RPMI8226 (cell line): ENCODE results near the gene IGSF3.

ENCODE experiments used
- DNase-seq: peaks from one replicate; pipeline ENCODE4 v3.0.0-alpha.2; 2015

Gene IGSF3

DNA sequence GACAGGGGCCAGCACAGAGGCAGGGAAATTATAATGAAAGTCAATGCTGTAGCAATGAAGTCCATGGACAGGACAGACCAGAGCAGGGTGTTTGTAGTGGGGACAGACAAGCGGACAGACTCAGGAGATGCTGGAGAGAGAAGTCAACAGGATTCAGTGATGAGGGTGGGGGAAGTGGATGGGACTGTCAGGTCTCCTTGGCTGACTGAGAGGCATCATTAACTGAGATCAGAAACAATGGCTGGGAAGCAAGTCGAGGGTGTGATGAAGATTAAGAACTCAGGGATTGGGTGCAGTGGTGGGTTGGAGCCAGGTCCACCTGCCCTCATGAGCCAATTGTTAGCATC lies 122.2 kb downstream of the IGSF3 start:
- DNase-seq: no peak

DNA sequence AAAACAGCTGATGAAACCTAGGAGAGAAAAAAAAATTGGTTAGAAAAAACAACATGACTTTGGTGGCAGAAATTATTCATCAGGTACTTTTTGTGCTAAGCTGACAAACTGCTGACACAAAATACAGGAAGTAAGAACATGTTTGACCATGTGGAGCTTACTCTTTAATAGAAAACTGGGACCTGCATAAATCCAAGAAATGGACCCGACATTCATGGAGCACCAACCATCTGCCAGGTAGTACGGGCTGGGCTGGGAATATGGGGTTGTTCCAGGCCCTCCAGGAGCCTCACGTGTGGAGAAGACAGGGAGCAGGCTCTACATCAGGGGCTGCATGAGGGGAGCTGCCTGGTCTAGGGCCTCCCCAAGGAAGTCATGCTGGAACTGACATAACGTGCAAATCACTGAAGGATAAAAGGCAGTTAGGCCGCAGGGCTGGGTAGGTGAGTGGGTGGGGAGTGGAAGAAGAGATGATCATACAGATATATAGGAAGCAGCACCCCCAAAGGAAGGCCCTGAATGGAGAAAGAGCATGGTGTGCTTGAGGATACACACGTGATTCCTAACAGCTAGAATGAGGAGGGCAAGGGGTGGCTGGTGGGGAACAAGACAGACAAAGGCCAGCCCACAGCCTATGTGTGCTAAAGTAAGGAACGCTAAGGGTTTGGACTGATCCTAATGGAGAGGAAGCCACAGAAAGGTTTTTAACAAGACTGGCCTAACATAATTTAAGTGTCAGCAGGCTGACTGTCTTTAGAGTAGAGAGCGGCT lies 122.8 kb downstream of the IGSF3 start:
- no peak for DNase-seq

- DNase-seq: no peak
These were observed 127.4 kb downstream of the IGSF3 start for GRCh38 chr1:116540088-116540487.

DNA sequence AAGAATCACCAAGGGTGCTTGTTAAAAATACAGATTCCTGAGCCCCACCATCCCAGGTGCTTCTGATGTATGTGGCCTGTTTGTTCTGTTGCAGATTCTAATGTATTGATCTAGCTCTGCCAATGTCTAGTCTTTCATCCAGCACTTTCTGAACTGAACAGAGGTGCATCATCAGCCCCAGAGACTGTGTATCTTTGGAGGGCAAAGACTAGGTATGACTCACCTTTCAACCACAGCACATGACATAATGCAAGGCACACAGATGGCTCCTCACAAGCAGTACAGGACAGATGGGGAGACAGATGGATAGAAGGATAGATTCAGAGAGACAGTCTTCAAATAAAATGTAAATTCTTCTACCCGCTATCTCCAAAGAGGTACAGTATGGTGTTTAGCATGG lies 129.0 kb downstream of the IGSF3 start:
- no peak for DNase-seq

- no peak for DNase-seq
These were observed 129.6 kb downstream of the IGSF3 start for GRCh38 chr1:116537898-116538297.

DNA sequence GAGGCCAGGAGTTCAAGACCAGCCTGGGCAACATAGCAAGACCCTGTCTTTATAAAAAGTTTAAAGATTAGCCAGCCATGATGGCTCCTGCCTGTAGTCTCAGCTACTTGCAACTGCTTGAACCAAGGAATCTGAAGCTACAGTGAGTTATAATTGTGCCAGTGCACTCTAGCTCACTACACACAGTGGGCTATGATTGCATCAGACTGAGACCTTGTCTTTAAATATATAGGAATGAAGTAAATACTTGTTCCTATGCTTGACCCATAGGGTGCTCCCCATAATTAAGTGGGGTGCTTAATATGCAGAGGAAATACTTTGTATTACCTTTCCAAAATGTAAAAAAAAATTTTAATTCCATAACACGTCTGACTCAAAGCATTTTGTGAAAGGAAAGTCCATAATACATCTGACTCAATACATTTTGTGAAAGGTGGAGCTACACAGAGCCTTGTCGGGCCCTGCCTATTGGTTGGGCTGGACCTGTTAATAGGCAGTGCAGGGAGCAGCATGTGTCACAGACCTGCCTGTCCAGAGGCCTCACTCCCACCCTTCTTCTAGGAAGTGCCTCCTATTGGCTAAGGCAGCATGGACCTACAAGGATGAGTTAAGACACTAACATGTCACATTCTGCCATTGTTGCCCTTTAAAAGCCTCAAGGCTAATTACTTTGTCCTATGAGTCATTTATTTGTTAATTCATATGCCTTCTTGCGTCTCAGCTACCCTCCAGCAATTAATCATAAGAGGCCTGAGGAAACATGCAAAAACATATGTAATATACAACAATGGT lies 130.3 kb downstream of the IGSF3 start:
- no peak for DNase-seq

GRCh38 chr1:116534014-116534739 lies 133.4 kb downstream of the IGSF3 start:
- DNase-seq: no peak

- DNase-seq: no peak
These were observed 134.1 kb downstream of the IGSF3 start for GRCh38 chr1:116533429-116533820.

DNA sequence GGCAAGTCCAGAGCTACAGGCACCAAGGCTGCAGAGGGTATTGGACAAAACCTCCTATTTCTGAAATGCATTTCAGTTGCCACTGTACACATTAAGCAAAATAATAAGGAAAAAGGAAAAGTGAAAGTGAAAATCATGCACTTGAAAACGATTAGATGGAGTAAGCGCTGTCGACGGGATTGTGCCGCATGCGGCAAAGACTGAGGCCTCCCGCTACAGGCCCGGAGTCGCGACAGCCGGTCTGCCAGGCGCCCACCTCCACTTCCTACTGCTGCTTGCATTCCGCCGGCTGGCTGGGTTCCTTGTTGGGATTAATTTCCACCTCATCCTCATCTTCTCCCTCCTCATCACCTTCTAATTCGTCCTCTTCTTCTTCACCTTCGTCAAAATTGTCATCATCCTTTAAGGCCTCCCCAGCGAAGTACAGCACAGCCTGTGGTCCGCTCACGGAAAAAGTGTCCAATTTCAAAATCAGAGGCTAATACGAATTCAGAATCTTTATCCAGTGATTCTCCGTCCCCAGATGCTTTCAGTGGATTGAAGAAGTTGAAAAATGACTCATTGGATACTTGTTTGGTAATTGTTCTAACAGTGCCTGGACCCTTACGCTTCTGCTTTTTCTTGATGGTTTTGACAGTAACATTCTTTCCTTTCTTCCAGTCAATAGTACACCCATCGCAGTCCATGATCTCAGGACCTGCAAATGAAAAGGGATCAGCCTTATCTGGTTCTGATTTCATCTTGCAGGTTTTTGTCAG lies 134.7 kb downstream of the IGSF3 start:
- DNase-seq: no peak

DNA sequence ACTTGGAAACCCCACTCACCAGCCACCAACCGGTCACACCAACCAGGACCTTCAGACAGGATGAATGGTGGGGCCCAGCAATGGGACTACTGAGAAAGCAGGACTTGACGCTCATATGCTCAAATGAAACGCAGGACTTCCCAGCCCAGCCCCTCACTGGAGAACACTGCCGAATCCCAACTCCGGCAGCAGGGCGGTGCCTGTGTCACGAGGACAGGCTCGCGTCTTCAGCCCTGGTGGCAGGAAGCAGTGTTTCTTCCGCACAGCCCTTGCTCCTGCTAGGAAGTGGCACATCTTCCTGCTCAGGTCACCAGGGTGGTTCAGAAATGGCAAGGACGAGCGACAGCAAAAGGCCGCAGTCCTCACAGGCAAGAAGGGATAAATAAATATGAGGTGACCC lies 135.6 kb downstream of the IGSF3 start:
- no peak for DNase-seq

DNA sequence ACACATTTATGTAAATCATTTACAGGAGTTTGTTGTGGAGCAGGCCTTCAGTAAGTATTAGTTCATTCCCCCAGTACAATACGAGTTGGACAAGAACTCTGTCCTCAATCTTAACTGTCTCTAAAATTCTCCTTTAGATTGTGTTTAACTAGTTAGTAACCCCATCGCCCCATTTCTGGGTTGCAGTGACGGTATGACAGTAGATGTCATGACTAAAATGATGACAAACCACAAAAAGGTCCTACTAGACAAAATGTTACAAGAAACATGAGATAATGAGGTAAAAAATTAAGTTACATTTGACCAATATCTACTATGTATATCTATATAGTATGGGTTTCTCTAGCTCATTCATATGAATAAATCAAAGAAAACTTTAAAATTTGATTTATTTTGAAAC lies 137.9 kb downstream of the IGSF3 start:
- no peak for DNase-seq

DNA sequence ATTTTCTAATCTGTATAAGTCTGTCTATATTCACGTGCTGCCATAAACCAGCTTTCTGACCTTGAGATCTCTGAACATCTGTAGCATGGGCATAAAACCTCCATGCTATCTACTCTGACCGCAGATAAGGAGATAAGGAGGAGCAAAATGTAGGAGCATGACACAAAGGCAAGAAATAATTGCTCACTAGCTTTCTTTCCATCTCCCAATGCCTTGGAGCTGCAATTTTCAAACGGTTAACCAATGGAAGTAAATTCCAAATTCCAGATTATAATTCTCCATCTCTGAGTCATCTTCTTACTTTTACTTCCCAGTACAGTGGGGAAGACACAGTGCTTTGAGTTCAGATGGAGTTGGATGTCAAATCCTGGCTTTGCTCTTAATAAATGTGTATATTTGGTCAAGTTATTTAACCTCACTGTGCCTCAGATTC lies 138.3 kb downstream of the IGSF3 start:
- DNase-seq: no peak

DNA sequence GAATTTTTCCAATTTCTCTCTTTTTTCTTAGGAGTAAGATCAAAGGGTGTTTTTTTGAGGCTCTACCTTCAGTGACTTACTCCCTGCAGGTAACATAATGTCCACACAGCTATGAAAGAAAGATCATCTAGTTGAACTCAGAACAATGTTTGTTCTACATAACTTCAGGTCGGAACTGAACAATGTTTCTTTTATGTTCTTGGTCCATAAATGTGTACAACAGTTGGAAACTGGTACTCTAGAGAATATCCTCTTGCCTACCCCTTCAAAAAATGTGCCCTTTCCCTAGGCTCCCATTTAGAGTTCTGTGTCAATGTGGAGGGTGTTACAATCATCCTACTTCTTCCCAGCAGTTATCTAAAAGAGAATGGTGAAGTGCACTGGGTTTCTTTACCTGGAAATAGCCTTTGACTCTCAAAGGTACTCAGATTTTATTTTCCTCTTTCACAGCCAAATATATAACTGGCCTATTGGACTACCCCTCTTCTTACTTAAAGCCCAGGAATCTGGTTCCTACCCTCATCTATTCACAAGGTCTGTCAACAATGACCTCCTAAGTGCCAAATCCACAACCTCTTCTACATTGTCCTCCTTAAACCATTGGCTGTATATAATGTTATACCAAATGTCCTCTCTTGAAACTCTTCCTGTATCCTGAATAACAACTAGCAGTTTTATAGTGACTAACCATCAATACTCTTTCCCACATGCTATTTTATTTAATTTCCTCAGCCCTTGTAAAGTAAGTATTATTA lies 139.0 kb downstream of the IGSF3 start:
- no peak for DNase-seq

GRCh38 chr1:116525440-116525839 lies 142.1 kb downstream of the IGSF3 start:
- no peak for DNase-seq
